HG03196 (cell line): ENCODE data around the gene RAPGEF5.
"Not testable (repeated sequence)": the region's sequence is repeated elsewhere in the genome, so short reads cannot be mapped to it uniquely, and the experiment has no call there.

Source experiments
- ATAC-seq: cut with Tn5 transposase; IDR thresholded peaks from one replicate; pipeline ENCODE4 v1.9.1; 2021; ENCODE audit not compliant: unreplicated experiment

Gene RAPGEF5

GRCh38 chr7:22094413-22095342 is 262.3 kb downstream of the RAPGEF5 start:
- ATAC-seq, result no peak

- ATAC-seq, result no peak
Observed at GRCh38 chr7:22093936-22094335, 263.0 kb downstream of the RAPGEF5 start.

GRCh38 chr7:22093001-22093400 is 264.0 kb downstream of the RAPGEF5 start:
- no peak for ATAC-seq

- ATAC-seq, result not testable (repeated sequence)
Observed at GRCh38 chr7:22090958-22091525, 265.9 kb downstream of the RAPGEF5 start.

- ATAC-seq, result no peak
Observed at GRCh38 chr7:22090512-22090911, 266.4 kb downstream of the RAPGEF5 start.

GRCh38 chr7:22090107-22090506 is 266.8 kb downstream of the RAPGEF5 start:
- ATAC-seq, result no peak

GRCh38 chr7:22088827-22089226 is 268.1 kb downstream of the RAPGEF5 start:
- ATAC-seq, result no peak

- no peak for ATAC-seq
Observed at GRCh38 chr7:22087861-22088260, 269.1 kb downstream of the RAPGEF5 start.

GRCh38 chr7:22083704-22084240 is 273.2 kb downstream of the RAPGEF5 start:
- no peak for ATAC-seq

GRCh38 chr7:22082886-22083703 is 273.9 kb downstream of the RAPGEF5 start:
- ATAC-seq, result peak; percentile 97

- no peak for ATAC-seq
Observed at GRCh38 chr7:22082553-22082885, 274.4 kb downstream of the RAPGEF5 start.

GRCh38 chr7:22080219-22080618 is 276.7 kb downstream of the RAPGEF5 start:
- ATAC-seq, result not testable (repeated sequence)

- not testable (repeated sequence) for ATAC-seq
Observed at GRCh38 chr7:22078872-22079271, 278.1 kb downstream of the RAPGEF5 start.

GRCh38 chr7:22075561-22075960 is 281.4 kb downstream of the RAPGEF5 start:
- no peak for ATAC-seq

GRCh38 chr7:22074897-22075296 is 282.1 kb downstream of the RAPGEF5 start:
- no peak for ATAC-seq
